Activated naive CD4-positive, alpha-beta T cell treated with anti-CD3 and anti-CD28 coated beads for 36 hours (primary cell): ENCODE measurements around the gene GPRC5A. TPM values are rescaled to one million over a fixed set of nuclear protein-coding genes. Genes with fewer than 3 reads are reported as not detected.

ENCODE experiments used
- CTCF ChIA-PET: fragments of 350-600 bp; sonication (Branson Sonifier 250); formaldehyde crosslinking; loops from one replicate; lab custom pipeline; 2021; ENCODE audit warnings: antibody characterized with exemption; lab: Charles Lee
- DNase-seq: peaks from one replicate; pipeline ENCODE4 v3.0.0-alpha.2; 2020
- H3K27ac Mint-ChIP-seq: one replicate; pipeline ENCODE4 v1.8.0; 2021; ENCODE audit warnings: mild to moderate bottlenecking, mixed read lengths
- H3K27me3 Mint-ChIP-seq: one replicate; pipeline ENCODE4 v1.8.0; 2021; ENCODE audit warnings: low read depth, mixed read lengths
- H3K36me3 Mint-ChIP-seq: one replicate; pipeline ENCODE4 v1.8.0; 2021; ENCODE audit warnings: low read depth, mixed read lengths
- H3K4me1 Mint-ChIP-seq: one replicate; pipeline ENCODE4 v1.8.0; 2021; ENCODE audit warnings: low read depth, mixed read lengths
- H3K4me3 Mint-ChIP-seq: one replicate; pipeline ENCODE4 v1.8.0; 2021; ENCODE audit warnings: mild to moderate bottlenecking, moderate library complexity, mixed read lengths
- H3K9me3 Mint-ChIP-seq: one replicate; pipeline ENCODE4 v1.8.0; 2021; ENCODE audit warnings: mixed read lengths
- intact Hi-C: fragments of 100-400 bp; cut with micrococcal nuclease; formaldehyde crosslinking; loops from one replicate; pipeline ENCODE4 v1.15.1; 2023
- total RNA-seq, 2 experiments: library from RNA; stranded (reverse); gene quantifications; one replicate each; pipeline ENCODE4 v1.2.3, GENCODE V29; 2021

Gene GPRC5A
- total RNA-seq, 2 experiments from 2014 or later = 0.24 to 0.64 TPM

DNA sequence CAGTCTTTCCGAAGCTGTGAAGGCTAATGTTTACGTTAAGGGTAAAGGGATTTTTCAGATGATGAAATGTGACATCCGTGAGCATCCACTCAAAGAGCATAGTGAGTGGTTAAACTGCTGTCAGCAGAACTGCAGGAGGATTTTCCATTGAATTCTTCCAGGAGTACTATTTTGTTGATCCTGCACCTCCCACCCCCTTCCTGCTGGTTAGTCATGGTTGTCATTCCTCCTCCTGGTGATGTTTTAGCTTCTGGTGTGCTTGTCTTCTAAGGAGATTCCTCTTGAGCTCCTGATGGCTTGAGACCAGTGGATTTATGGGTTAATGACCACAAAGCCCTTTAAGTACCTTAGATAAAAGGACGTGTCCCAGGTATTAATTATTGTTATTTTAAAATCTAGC, 63.0 kb downstream of the GPRC5A start:
- no peaks in the 10 kb centered on the region for H3K4me1 Mint-ChIP-seq
- H3K4me3 Mint-ChIP-seq = no peak overlapping the region
- peaks cover 1% of the 10 kb centered on the region for H3K36me3 Mint-ChIP-seq
- no peak for DNase-seq
- no peaks in the 10 kb centered on the region for H3K9me3 Mint-ChIP-seq
- H3K27me3 Mint-ChIP-seq = no peaks in the 10 kb centered on the region
- CTCF ChIA-PET = no interaction called here
- H3K27ac Mint-ChIP-seq = no peak overlapping the region
- intact Hi-C loops = no loop called here

DNA sequence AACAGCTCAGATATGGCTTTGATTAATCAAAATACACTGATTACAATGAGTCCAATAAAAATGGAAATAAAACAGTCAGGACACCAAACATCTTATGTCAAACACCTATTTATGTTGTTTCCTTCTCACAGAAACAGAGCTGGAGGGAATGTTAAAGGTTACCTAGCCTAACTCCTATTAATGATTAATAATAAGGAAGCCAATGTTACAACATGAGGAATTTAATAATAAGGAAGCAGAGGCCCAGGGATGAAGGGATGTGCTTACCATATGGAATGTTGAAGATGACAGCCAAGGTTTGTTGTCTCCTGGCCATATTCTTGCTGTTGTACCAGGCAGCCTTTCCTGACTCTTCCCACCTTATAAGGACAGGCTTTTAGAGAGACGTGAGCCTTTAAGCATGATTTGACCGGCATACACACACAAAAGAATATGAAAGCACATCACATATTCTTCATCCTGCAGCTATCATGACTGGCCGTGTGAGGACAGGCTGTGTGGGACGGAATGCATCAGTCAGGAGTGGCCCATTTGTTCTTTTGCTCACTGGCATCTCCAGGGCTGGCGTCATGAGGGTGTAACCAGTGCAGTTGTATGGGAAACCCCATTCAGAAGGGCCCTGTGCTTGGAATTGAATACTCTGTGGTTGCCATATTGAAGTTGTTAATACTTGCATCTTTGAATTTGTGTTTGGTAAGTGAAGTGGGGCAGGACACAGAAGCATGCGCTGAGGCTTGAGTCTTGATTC, 63.7 kb downstream of the GPRC5A start:
- Mint-ChIP-seq H3K27ac (no peak overlapping the region), H3K4me3 (no peak overlapping the region), H3K27me3 (no peaks in the 10 kb centered on the region), H3K4me1 (no peaks in the 10 kb centered on the region), H3K9me3 (no peaks in the 10 kb centered on the region), H3K36me3 (peaks cover 1% of the 10 kb centered on the region)
- intact Hi-C loops = no loop called here
- DNase-seq = no peak
- CTCF ChIA-PET = interaction anchor here (0.7 kb wide), 1 partner anchor 105 kb away, joined by 3 read pairs; no protein-coding TSS in a partner anchor

DNA sequence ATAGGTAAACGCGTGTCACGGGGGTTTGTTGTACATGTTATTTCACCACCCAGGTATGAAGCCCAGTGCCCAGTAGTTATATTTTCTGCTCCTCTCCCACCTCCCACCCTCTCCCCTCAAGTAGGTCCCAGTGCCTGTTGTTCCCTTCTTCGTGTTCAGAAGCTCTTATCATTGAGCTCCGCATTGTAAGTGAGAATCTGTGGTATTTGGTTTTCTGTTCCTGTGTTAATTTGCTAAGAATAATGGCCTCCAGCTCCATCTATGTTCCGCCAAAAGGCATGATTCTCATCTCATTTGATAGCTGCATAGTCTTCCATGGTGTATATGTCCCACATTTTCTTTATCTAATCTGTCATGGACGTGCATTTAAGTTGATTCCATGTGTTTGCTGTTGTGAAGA, 67.5 kb downstream of the GPRC5A start:
- H3K9me3 Mint-ChIP-seq = no peaks in the 10 kb centered on the region
- no peak overlapping the region for H3K4me3 Mint-ChIP-seq
- peaks cover 1% of the 10 kb centered on the region for H3K36me3 Mint-ChIP-seq
- no peaks in the 10 kb centered on the region for H3K27me3 Mint-ChIP-seq
- intact Hi-C loops = no loop called here
- CTCF ChIA-PET = no interaction called here
- no peaks in the 10 kb centered on the region for H3K4me1 Mint-ChIP-seq
- H3K27ac Mint-ChIP-seq = no peak overlapping the region
- DNase-seq = no peak

DNA sequence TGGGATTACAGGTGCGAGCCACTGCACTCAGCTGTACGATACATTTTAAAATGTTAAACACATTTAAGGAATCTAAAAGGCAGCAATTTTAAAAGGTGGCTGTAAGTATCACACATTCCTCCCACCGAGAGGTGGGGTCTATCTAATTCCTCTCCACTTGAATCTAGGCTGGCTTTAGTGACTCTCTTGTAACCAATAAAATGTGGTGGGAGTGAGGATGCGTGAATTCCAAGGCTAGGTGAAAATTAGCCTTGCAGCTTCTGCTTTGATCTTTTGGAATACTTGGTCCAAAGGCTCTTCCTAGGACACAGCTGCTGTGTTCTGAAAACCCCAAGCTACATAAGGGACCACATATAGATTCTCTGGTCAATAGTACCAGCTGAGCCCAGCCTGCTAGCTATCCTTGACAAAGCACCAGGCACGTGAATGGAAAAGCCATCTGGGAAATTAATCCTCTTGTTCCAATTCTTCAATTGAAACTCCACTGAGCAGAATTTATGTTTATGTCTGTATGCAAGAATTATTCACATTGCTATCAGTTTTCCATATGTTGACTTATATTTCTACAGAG, 69.4 kb downstream of the GPRC5A start:
- DNase-seq = no peak
- H3K9me3 Mint-ChIP-seq = no peaks in the 10 kb centered on the region
- no peak overlapping the region for H3K4me3 Mint-ChIP-seq
- no peaks in the 10 kb centered on the region for H3K27me3 Mint-ChIP-seq
- CTCF ChIA-PET = no interaction called here
- H3K27ac Mint-ChIP-seq = no peak overlapping the region
- H3K4me1 Mint-ChIP-seq = peaks cover 2% of the 10 kb centered on the region
- peaks cover 1% of the 10 kb centered on the region for H3K36me3 Mint-ChIP-seq
- intact Hi-C loops = no loop called here

DNA sequence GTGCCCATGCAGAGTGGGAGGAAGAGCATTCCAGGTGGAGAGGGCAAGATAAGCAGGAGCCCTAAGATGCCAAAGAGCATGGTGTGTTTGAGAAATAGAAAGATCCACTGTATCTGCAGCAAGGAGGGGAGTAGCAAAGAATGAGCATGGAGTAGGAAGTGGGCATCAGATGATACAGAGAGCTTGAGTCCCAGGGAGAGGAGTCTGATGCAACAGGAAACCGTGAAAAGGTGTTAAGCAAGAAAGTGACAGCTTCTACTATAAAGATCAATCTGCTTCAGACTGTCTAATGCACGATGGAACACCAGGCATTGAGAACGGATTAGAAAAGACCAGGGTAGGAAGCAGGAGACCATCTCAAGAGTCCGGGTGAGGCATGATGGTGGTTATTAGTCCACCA, 72.9 kb downstream of the GPRC5A start:
- no peaks in the 10 kb centered on the region for H3K27me3 Mint-ChIP-seq
- H3K4me3 Mint-ChIP-seq = no peak overlapping the region
- H3K4me1 Mint-ChIP-seq = peaks cover 2% of the 10 kb centered on the region
- no peak overlapping the region for H3K27ac Mint-ChIP-seq
- intact Hi-C loops = no loop called here
- H3K9me3 Mint-ChIP-seq = no peaks in the 10 kb centered on the region
- DNase-seq = peak; percentile 8
- H3K36me3 Mint-ChIP-seq = peaks cover 2% of the 10 kb centered on the region
- CTCF ChIA-PET = no interaction called here

DNA sequence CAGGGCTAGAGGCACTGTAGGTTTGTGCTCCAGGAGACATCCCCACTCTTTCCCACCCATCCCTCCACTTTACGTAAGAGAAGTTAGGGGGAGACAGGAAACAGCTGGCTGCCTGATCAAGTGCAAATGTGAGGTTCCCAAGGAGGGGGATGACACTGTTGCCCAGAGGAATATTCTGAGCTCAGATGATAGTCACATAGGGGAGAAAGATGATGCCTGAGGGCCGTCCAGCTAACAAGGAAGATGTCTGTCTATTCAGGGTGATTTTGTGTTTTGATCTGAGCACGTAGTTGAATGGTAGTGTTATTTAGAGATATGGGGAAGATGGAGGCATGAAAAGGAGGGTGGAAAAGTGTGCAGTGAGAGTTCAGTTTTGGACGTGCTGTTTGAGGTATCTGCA, 74.5 kb downstream of the GPRC5A start:
- no peak for DNase-seq
- peaks cover 2% of the 10 kb centered on the region for H3K4me1 Mint-ChIP-seq
- no peaks in the 10 kb centered on the region for H3K9me3 Mint-ChIP-seq
- intact Hi-C loops = no loop called here
- no peak overlapping the region for H3K4me3 Mint-ChIP-seq
- CTCF ChIA-PET = interaction anchor here (0.6 kb wide), 1 partner anchor 40 kb away, joined by 3 read pairs; no protein-coding TSS in a partner anchor
- no peaks in the 10 kb centered on the region for H3K27me3 Mint-ChIP-seq
- no peak overlapping the region for H3K27ac Mint-ChIP-seq
- H3K36me3 Mint-ChIP-seq = peaks cover 2% of the 10 kb centered on the region

Other genes starting within 250 kb of the GPRC5A start
- 10 to 100 TPM; 17.1 to 18.5 TPM for gene GPR19, start 195.4 kb upstream of the GPRC5A start, total RNA-seq
- 10 to 100 TPM; 35.9 to 39.1 TPM for gene CDKN1B, start 174.2 kb upstream of the GPRC5A start, total RNA-seq
- 1 to 10 TPM in 1 of 2 experiments, under 1 TPM in 1; 0.88 to 1.3 TPM for gene APOLD1, start 105.9 kb upstream of the GPRC5A start, total RNA-seq
- 10 to 100 TPM; 86.6 to 87.3 TPM for gene DDX47, start 78.2 kb upstream of the GPRC5A start, total RNA-seq
- gene GPRC5D, start 60.6 kb downstream of the GPRC5A start, total RNA-seq = not detected
- 10 to 100 TPM; 28.7 to 32.3 TPM for gene HEBP1, start 108.7 kb downstream of the GPRC5A start, total RNA-seq
- gene FAM234B, start 152.8 kb downstream of the GPRC5A start, total RNA-seq = 1 to 10 TPM; 7.4 to 7.7 TPM
- gene GSG1, start 212.1 kb downstream of the GPRC5A start, total RNA-seq = not detected